ENCODE data around the gene DNA2. TPM values are rescaled to one million over a fixed set of nuclear protein-coding genes. Genes with fewer than 3 reads are reported as not detected.

The DNA2 gene
- total and polyA plus RNA-seq, 2 of the 13 experiments (the other 11 are each of a cell fraction or from before 2014, with no cell fraction given), result 4.8 to 27.3 TPM

GRCh38 chr10:68471586-68472408, at the start of gene DNA2 (continued):
- TF ChIP-seq YY1 (IDR thresholded peaks at IDR 0.05; ENCODE audit: insufficient read depth, insufficient replicate concordance, low read depth, low read length) (no peak), ZNF703 (CRISPR knock-in tag; IDR thresholded peaks at IDR 0.05; ENCODE audit: borderline replicate concordance) (no peak; the same call in 1 of the 2 replicates), MTA1 (CRISPR knock-in tag; IDR thresholded peaks at IDR 0.05; ENCODE audit: borderline replicate concordance) (peak; percentile 14; the same call in 1 of the 2 replicates), GATA4 (IDR thresholded peaks at IDR 0.05; ENCODE audit: borderline replicate concordance, low read depth) (no peak), ARNT (IDR thresholded peaks at IDR 0.05) (no peak), DPF2 (CRISPR knock-in tag; IDR thresholded peaks at IDR 0.05; ENCODE audit: borderline replicate concordance, low read depth) (no peak), HNRNPUL1 (IDR thresholded peaks at IDR 0.05; ENCODE audit: low read depth, low read length) (no peak), ZNF616 (CRISPR knock-in tag; IDR thresholded peaks at IDR 0.05; ENCODE audit: low read depth) (peak; percentile 68; the same call in 1 of the 2 replicates), ZFYVE20 (CRISPR knock-in tag; IDR thresholded peaks at IDR 0.05; ENCODE audit: borderline replicate concordance, low read depth) (0 out of 2 replicates have a peak, but pooled peaks have one; percentile 45), KDM6A (CRISPR knock-in tag; IDR thresholded peaks at IDR 0.05; ENCODE audit: low read depth) (no peak), ZFP37 (CRISPR knock-in tag; IDR thresholded peaks at IDR 0.05; ENCODE audit: borderline replicate concordance) (no peak), CHD4 (IDR thresholded peaks at IDR 0.05; ENCODE audit: borderline replicate concordance, low read length) (no peak), ZNF550 (CRISPR knock-in tag; IDR thresholded peaks at IDR 0.05; ENCODE audit: borderline replicate concordance) (no peak; the same call in 1 of the 2 replicates), HMG20B (CRISPR knock-in tag; conservative IDR thresholded peaks at IDR 0.05) (no peak), MATR3 (CRISPR knock-in tag; IDR thresholded peaks at IDR 0.05) (no peak), ZSCAN30 (CRISPR knock-in tag; IDR thresholded peaks at IDR 0.05) (peak; percentile 81; the same call in 1 of the 2 replicates), KAT8 (CRISPR knock-in tag; IDR thresholded peaks at IDR 0.05) (peak; percentile 74), FOXO1 (CRISPR knock-in tag; IDR thresholded peaks at IDR 0.05) (no peak), ZNF44 (CRISPR knock-in tag; IDR thresholded peaks at IDR 0.05) (peak; percentile 63; the same call in 1 of the 2 replicates), FOSL2 (CRISPR knock-in tag; IDR thresholded peaks at IDR 0.05) (no peak; the same call in 1 of the 2 replicates), ZBTB43 (CRISPR knock-in tag; conservative IDR thresholded peaks at IDR 0.05) (peak; percentile 80; the same call in 1 of the 2 replicates), ZNF33B (CRISPR knock-in tag; IDR thresholded peaks at IDR 0.05) (no peak; the same call in 1 of the 2 replicates)
- TF ChIP-seq, protein P1, sequence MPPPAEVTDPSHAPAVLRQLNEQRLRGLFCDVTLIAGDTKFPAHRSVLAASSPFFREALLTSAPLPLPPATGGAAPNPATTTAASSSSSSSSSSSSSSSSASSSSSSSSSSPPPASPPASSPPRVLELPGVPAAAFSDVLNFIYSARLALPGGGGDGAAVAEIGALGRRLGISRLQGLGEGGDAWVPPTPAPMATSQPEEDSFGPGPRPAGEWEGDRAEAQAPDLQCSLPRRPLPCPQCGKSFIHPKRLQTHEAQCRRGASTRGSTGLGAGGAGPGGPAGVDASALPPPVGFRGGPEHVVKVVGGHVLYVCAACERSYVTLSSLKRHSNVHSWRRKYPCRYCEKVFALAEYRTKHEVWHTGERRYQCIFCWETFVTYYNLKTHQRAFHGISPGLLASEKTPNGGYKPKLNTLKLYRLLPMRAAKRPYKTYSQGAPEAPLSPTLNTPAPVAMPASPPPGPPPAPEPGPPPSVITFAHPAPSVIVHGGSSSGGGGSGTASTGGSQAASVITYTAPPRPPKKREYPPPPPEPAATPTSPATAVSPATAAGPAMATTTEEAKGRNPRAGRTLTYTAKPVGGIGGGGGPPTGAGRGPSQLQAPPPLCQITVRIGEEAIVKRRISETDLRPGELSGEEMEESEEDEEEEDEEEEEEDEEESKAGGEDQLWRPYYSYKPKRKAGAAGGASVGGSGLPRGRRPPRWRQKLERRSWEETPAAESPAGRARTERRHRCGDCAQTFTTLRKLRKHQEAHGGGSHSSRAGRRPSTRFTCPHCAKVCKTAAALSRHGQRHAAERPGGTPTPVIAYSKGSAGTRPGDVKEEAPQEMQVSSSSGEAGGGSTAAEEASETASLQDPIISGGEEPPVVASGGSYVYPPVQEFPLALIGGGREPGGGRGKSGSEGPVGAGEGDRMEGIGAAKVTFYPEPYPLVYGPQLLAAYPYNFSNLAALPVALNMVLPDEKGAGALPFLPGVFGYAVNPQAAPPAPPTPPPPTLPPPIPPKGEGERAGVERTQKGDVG (CRISPR knock-in tag; IDR thresholded peaks at IDR 0.05; ENCODE audit: borderline replicate concordance), result peak; percentile 87; the same call in 1 of the 2 replicates
- TF ChIP-seq, protein P2, sequence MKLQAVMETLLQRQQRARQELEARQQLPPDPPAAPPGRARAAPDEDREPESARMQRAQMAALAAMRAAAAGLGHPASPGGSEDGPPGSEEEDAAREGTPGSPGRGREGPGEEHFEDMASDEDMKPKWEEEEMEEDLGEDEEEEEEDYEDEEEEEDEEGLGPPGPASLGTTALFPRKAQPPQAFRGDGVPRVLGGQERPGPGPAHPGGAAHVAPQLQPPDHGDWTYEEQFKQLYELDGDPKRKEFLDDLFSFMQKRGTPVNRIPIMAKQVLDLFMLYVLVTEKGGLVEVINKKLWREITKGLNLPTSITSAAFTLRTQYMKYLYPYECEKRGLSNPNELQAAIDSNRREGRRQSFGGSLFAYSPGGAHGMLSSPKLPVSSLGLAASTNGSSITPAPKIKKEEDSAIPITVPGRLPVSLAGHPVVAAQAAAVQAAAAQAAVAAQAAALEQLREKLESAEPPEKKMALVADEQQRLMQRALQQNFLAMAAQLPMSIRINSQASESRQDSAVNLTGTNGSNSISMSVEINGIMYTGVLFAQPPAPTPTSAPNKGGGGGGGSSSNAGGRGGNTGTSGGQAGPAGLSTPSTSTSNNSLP (IDR thresholded peaks at IDR 0.05; ENCODE audit: low read depth, low read length), result no peak

All from HepG2 (cell line).